ENCODE measurements around the gene ATAD3A.
"Not testable (repeated sequence)": the region's sequence is repeated elsewhere in the genome, so short reads cannot be mapped to it uniquely, and the experiment has no call there.

ATAD3A gene

DNA sequence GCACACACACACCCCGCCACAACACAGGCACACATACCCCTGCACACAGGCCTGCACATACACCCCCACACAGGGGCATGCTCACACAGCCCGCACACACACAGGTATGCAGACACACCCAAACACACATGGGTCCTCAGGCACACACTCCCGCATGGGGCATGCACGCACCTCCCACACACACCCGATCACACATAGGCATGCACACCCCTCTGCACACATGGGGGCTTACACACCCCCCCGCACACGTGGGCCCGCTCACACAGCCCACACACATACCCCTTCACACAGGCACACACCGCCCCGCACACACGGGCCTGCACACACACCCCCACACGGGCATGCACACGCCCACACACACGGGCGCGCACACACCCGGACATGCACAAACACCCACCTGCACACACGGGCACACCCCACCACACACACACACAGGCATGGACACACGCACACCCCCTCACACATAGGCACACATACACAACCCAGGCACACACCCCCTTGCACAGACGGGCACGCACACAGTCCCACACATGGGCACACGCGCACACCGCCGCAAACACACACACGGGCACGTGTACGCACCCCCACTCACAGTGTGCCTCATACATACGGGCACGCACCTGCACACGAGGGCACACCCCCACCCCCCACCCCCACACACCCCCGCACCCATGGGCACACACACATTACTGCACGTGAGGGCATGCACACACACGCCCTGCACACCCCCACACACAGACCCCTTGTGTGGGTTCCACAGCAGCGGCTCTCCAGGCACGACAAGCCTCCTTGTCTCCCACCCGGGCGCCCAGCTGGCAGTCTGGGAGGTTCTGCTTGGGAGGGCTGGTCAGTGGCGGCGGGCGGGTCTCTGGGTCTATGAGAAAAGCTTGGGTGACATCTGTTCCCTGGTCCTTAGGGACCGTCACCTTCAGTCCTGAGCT, 32.1 kb upstream of the ATAD3A start:
- 96% methylated on average over 42 of the region's 42 CpGs for WGBS
- Histone ChIP-seq H3K36me3 (ENCODE audit: insufficient read depth, low read length) (peaks cover 57% of the 10 kb centered on the region), H3K27ac (ENCODE audit: low read depth, low read length) (no peak overlapping the region), H3K4me3 (ENCODE audit: low read length) (no peak overlapping the region), H3K9ac (ENCODE audit: low read depth, low read length) (no peak overlapping the region), H3K9me3 (ENCODE audit: insufficient read depth, low read depth, low read length) (no peaks in the 10 kb centered on the region), H3K4me1 (ENCODE audit: insufficient read depth, low read length) (no peaks in the 10 kb centered on the region), H3K27me3 (ENCODE audit: insufficient read depth, low read length) (no peaks in the 10 kb centered on the region)

GRCh38 chr1:1480488-1480867, 31.5 kb upstream of the ATAD3A start:
- H3K9me3 ChIP-seq (ENCODE audit: insufficient read depth, low read depth, low read length); H3K4me1 ChIP-seq (ENCODE audit: insufficient read depth, low read length): not testable (repeated sequence)
- H3K36me3 ChIP-seq (ENCODE audit: insufficient read depth, low read length): peaks cover 57% of the 10 kb centered on the region

DNA sequence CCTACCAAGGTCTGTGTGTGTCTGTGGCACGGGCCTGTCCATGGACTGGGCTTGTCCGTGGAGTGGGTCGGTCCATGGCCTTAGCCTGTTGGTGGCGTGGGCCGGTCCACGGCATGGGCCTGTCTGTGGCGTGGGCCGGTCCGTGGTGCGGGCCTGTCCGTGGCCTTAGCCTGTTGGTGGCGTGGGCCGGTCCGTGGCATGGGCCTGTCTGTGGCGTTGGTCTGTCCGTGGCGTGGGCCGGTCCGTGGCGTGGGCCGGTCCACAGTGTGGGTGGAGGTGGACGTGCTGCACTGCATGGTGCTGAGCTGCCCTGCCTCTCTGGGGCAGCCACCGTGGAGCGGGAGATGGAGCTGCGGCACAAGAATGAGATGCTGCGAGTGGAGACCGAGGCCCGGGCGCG, 30.2 kb upstream of the ATAD3A start:
- H3K27me3 ChIP-seq (ENCODE audit: insufficient read depth, low read length); H3K4me3 ChIP-seq (ENCODE audit: low read length); H3K9ac ChIP-seq (ENCODE audit: low read depth, low read length); H3K27ac ChIP-seq (ENCODE audit: low read depth, low read length); H3K9me3 ChIP-seq (ENCODE audit: insufficient read depth, low read depth, low read length); H3K4me1 ChIP-seq (ENCODE audit: insufficient read depth, low read length): not testable (repeated sequence)
- H3K36me3 ChIP-seq (ENCODE audit: insufficient read depth, low read length): peaks cover 64% of the 10 kb centered on the region
- WGBS: 98% methylated on average over 26 of the region's 30 CpGs

More at GRCh38 chr1:1480488-1480867, 31.5 kb upstream of the ATAD3A start:
- not testable (repeated sequence) for H3K27me3 ChIP-seq (ENCODE audit: insufficient read depth, low read length); H3K27ac ChIP-seq (ENCODE audit: low read depth, low read length); H3K4me3 ChIP-seq (ENCODE audit: low read length); H3K9ac ChIP-seq (ENCODE audit: low read depth, low read length)
- WGBS: 96% methylated on average over 15 of the region's 16 CpGs

DNA sequence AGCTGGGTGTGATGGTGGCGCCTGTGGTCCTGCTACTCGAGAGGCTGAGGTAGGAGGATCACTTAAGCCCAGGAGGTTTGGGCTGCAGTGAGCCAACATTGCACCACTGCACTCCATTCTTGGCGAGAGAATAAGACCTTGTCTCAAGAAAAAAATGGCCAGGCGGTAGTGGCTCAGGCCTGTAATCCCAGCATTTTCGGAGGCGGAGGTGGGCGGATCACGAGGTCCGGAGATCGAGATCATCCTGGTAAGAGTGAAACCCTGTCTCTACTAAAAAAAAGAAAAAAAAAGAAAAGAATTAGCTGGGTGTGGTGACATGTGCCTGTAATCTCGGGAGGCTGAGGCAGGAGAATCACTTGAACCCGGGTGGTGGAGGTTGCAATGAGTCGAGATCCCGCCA, 29.1 kb upstream of the ATAD3A start:
- H3K36me3 ChIP-seq (ENCODE audit: insufficient read depth, low read length): peaks cover 62% of the 10 kb centered on the region

GRCh38 chr1:1483714-1484113, 28.2 kb upstream of the ATAD3A start:
- no peak overlapping the region for H3K9ac ChIP-seq (ENCODE audit: low read depth, low read length)
- no peak overlapping the region for H3K4me3 ChIP-seq (ENCODE audit: low read length)
- no peaks in the 10 kb centered on the region for H3K9me3 ChIP-seq (ENCODE audit: insufficient read depth, low read depth, low read length)
- WGBS: 97% methylated on average over 16 of the region's 16 CpGs
- peaks cover 64% of the 10 kb centered on the region for H3K36me3 ChIP-seq (ENCODE audit: insufficient read depth, low read length)
- no peak overlapping the region for H3K27ac ChIP-seq (ENCODE audit: low read depth, low read length)
- no peaks in the 10 kb centered on the region for H3K4me1 ChIP-seq (ENCODE audit: insufficient read depth, low read length)
- H3K27me3 ChIP-seq (ENCODE audit: insufficient read depth, low read length): no peaks in the 10 kb centered on the region

More for the DNA sequence above, 29.1 kb upstream of the ATAD3A start:
- Histone ChIP-seq H3K4me1 (ENCODE audit: insufficient read depth, low read length) (no peaks in the 10 kb centered on the region), H3K9me3 (ENCODE audit: insufficient read depth, low read depth, low read length) (no peaks in the 10 kb centered on the region), H3K9ac (ENCODE audit: low read depth, low read length) (no peak overlapping the region), H3K27me3 (ENCODE audit: insufficient read depth, low read length) (no peaks in the 10 kb centered on the region), H3K27ac (ENCODE audit: low read depth, low read length) (no peak overlapping the region), H3K4me3 (ENCODE audit: low read length) (no peak overlapping the region)
- 97% methylated on average over 14 of the region's 14 CpGs for WGBS

DNA sequence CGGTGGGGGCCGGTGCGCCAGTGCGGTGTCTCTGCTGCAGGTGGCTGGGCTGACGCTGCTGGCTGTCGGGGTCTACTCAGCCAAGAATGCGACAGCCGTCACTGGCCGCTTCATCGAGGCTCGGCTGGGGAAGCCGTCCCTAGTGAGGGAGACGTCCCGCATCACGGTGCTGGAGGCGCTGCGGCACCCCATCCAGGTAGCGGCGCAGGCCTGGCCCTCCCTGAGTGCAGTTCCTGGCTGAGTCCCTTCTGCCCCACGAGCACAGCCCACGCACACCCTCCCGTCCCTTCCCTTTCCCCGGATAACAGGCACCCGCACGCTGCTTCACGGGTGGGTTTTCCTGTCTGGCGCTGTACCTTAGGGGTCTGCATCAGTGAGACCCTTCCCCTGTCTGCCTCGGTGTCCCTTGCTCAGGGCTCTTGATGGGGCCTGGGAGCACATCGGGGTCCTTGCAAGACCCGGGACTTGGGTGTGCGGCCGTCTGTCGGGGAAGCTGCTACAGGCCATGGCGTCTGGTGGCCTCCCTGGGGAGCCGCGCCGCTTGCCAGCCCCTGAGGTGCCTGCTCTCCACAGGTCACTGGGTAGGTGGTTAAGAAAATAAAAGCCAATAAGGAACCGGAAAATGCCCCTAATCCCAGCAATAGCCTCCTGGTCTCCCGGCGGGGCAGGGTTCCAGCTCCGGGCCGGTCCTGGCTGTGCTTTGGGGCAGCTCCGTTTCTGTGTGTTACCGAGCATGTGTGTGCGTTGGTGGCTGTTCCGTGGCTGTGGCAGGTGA, 26.8 kb upstream of the ATAD3A start:
- H3K27ac ChIP-seq (ENCODE audit: low read depth, low read length); H3K4me1 ChIP-seq (ENCODE audit: insufficient read depth, low read length); H3K9me3 ChIP-seq (ENCODE audit: insufficient read depth, low read depth, low read length); H3K4me3 ChIP-seq (ENCODE audit: low read length); H3K27me3 ChIP-seq (ENCODE audit: insufficient read depth, low read length); H3K9ac ChIP-seq (ENCODE audit: low read depth, low read length): not testable (repeated sequence)
- peaks cover 66% of the 10 kb centered on the region for H3K36me3 ChIP-seq (ENCODE audit: insufficient read depth, low read length)
- 95% methylated on average over 37 of the region's 46 CpGs for WGBS

GRCh38 chr1:1485755-1486317, 26.1 kb upstream of the ATAD3A start:
- WGBS: 96% methylated on average over 26 of the region's 31 CpGs
- H3K9me3 ChIP-seq (ENCODE audit: insufficient read depth, low read depth, low read length); H3K4me1 ChIP-seq (ENCODE audit: insufficient read depth, low read length); H3K4me3 ChIP-seq (ENCODE audit: low read length); H3K27me3 ChIP-seq (ENCODE audit: insufficient read depth, low read length); H3K27ac ChIP-seq (ENCODE audit: low read depth, low read length); H3K9ac ChIP-seq (ENCODE audit: low read depth, low read length): not testable (repeated sequence)
- peaks cover 68% of the 10 kb centered on the region for H3K36me3 ChIP-seq (ENCODE audit: insufficient read depth, low read length)

- WGBS: 96% methylated on average over 18 of the region's 18 CpGs
- no peaks in the 10 kb centered on the region for H3K4me1 ChIP-seq (ENCODE audit: insufficient read depth, low read length)
Measured at GRCh38 chr1:1487701-1488100, 24.3 kb upstream of the ATAD3A start.

GRCh38 chr1:1489231-1489630, 22.7 kb upstream of the ATAD3A start:
- H3K36me3 ChIP-seq (ENCODE audit: insufficient read depth, low read length): peaks cover 74% of the 10 kb centered on the region
- no peaks in the 10 kb centered on the region for H3K27me3 ChIP-seq (ENCODE audit: insufficient read depth, low read length)
- H3K4me3 ChIP-seq (ENCODE audit: low read length): no peak overlapping the region
- no peaks in the 10 kb centered on the region for H3K9me3 ChIP-seq (ENCODE audit: insufficient read depth, low read depth, low read length)
- 94% methylated on average over 16 of the region's 16 CpGs for WGBS
- no peaks in the 10 kb centered on the region for H3K4me1 ChIP-seq (ENCODE audit: insufficient read depth, low read length)
- H3K27ac ChIP-seq (ENCODE audit: low read depth, low read length): no peak overlapping the region
- no peak overlapping the region for H3K9ac ChIP-seq (ENCODE audit: low read depth, low read length)

More at GRCh38 chr1:1487701-1488100, 24.3 kb upstream of the ATAD3A start:
- Histone ChIP-seq H3K9ac (ENCODE audit: low read depth, low read length) (no peak overlapping the region), H3K9me3 (ENCODE audit: insufficient read depth, low read depth, low read length) (no peaks in the 10 kb centered on the region), H3K4me3 (ENCODE audit: low read length) (no peak overlapping the region), H3K36me3 (ENCODE audit: insufficient read depth, low read length) (peaks cover 77% of the 10 kb centered on the region), H3K27ac (ENCODE audit: low read depth, low read length) (no peak overlapping the region), H3K27me3 (ENCODE audit: insufficient read depth, low read length) (no peaks in the 10 kb centered on the region)

GRCh38 chr1:1489861-1490260, 22.1 kb upstream of the ATAD3A start:
- Histone ChIP-seq H3K36me3 (ENCODE audit: insufficient read depth, low read length) (peaks cover 72% of the 10 kb centered on the region), H3K27ac (ENCODE audit: low read depth, low read length) (no peak overlapping the region), H3K27me3 (ENCODE audit: insufficient read depth, low read length) (no peaks in the 10 kb centered on the region), H3K4me1 (ENCODE audit: insufficient read depth, low read length) (no peaks in the 10 kb centered on the region), H3K9ac (ENCODE audit: low read depth, low read length) (no peak overlapping the region), H3K4me3 (ENCODE audit: low read length) (no peak overlapping the region), H3K9me3 (ENCODE audit: insufficient read depth, low read depth, low read length) (no peaks in the 10 kb centered on the region)
- WGBS: 96% methylated on average over 19 of the region's 19 CpGs

DNA sequence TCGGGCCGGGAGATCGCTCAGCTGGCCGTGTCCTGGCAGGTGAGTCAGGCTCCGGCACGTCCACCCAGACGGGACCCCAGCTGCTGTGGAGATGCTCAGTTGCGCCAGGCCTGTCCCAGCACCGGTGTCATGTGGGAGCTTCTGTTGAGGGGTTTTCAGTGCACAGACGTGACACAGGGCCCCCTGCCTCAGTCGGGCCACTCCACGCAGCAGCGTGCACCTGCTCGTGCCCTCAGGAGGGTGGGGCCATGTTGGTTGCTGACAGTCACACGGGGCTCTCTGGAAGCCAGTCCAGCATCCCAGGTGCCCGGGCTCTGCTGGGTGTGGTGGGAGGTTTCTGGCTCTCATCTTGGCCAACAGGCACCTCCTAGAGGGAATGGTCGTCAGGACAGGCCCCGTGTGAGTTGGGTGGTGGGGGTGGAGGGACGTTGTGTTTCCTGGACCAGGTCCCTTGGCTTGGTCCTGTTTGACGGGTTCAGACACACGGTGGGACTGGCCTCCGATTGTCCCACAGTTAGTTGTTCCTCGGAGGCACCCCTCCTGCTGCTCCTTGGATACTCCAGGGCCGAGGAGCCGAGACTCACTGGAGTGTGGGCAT, 21.2 kb upstream of the ATAD3A start:
- Histone ChIP-seq H3K9me3 (ENCODE audit: insufficient read depth, low read depth, low read length) (no peaks in the 10 kb centered on the region), H3K27me3 (ENCODE audit: insufficient read depth, low read length) (no peaks in the 10 kb centered on the region), H3K4me3 (ENCODE audit: low read length) (no peak overlapping the region), H3K9ac (ENCODE audit: low read depth, low read length) (no peak overlapping the region), H3K36me3 (ENCODE audit: insufficient read depth, low read length) (peaks cover 79% of the 10 kb centered on the region), H3K27ac (ENCODE audit: low read depth, low read length) (no peak overlapping the region), H3K4me1 (ENCODE audit: insufficient read depth, low read length) (no peaks in the 10 kb centered on the region)
- WGBS: 94% methylated on average over 18 of the region's 25 CpGs

Measured in HUES64 (cell line).